GM12864 (cell line): ENCODE data around the gene RBCK1.
A peak's percentile ranks its signal among the peaks of the same experiment; 100 is the strongest.

Experiments used
- DNase-seq: peaks from one replicate; pipeline ENCODE4 v3.0.0-alpha.2; 2011; ENCODE audit warnings: low read depth
- H3K4me3 ChIP-seq: 2 replicates; pipeline ENCODE4 v1.5.1; 2011; ENCODE audit warnings: mild to moderate bottlenecking, low read depth, low read length, control low read depth
- TF ChIP-seq, protein P1 (sequence below): IDR thresholded peaks from 2 replicates; pipeline ENCODE4 v1.5.1; 2011; ENCODE audit warnings: low read depth, mild to moderate bottlenecking, moderate library complexity, low read length, control low read depth, inconsistent platforms; ENCODE audit errors: missing control alignments

The RBCK1 gene

DNA sequence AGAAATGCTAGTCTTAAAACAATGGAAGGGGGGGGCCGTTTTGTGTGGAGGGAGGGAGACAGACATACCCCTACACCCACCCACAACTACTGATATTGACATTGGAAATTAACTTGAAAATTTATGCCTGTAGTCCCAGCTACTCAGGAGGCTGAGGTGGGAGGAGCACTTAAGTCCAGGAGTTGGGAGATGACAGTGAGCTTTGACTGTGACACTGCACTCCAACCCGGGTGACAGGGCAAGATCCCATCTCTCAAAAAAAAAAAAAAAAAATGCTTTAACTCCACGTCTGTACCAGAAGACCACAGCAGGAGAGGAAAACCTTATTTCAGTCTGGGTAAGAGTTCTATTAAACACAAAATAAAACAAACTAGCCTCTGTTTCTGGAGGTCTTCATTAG, 52.1 kb downstream of the RBCK1 start:
- H3K4me3 ChIP-seq = no peak overlapping the region
- TF ChIP-seq, protein P1, sequence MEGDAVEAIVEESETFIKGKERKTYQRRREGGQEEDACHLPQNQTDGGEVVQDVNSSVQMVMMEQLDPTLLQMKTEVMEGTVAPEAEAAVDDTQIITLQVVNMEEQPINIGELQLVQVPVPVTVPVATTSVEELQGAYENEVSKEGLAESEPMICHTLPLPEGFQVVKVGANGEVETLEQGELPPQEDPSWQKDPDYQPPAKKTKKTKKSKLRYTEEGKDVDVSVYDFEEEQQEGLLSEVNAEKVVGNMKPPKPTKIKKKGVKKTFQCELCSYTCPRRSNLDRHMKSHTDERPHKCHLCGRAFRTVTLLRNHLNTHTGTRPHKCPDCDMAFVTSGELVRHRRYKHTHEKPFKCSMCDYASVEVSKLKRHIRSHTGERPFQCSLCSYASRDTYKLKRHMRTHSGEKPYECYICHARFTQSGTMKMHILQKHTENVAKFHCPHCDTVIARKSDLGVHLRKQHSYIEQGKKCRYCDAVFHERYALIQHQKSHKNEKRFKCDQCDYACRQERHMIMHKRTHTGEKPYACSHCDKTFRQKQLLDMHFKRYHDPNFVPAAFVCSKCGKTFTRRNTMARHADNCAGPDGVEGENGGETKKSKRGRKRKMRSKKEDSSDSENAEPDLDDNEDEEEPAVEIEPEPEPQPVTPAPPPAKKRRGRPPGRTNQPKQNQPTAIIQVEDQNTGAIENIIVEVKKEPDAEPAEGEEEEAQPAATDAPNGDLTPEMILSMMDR = no peak
- no peak for DNase-seq

DNA sequence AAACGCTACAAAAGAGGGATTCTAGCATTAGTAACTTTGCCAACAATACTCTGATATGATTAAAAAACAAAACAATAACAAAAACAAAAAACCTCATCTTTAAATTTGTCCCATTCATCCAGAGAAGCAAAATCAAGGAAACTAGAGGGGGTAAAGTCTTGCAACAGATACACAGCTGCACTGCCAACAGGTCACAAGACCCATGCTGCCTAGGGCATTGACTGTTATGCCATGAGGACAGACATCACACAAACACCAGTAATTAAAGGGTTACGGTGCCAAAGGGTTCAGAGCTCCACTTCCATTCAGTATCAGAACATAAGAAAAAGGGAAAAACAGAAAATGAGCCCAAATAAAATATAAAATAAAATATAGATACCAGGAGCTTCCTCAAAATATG, 52.6 kb downstream of the RBCK1 start:
- DNase-seq = no peak
- no peak overlapping the region; the same call in 1 of the 2 replicates for H3K4me3 ChIP-seq
- TF ChIP-seq, protein P1 = no peak

DNA sequence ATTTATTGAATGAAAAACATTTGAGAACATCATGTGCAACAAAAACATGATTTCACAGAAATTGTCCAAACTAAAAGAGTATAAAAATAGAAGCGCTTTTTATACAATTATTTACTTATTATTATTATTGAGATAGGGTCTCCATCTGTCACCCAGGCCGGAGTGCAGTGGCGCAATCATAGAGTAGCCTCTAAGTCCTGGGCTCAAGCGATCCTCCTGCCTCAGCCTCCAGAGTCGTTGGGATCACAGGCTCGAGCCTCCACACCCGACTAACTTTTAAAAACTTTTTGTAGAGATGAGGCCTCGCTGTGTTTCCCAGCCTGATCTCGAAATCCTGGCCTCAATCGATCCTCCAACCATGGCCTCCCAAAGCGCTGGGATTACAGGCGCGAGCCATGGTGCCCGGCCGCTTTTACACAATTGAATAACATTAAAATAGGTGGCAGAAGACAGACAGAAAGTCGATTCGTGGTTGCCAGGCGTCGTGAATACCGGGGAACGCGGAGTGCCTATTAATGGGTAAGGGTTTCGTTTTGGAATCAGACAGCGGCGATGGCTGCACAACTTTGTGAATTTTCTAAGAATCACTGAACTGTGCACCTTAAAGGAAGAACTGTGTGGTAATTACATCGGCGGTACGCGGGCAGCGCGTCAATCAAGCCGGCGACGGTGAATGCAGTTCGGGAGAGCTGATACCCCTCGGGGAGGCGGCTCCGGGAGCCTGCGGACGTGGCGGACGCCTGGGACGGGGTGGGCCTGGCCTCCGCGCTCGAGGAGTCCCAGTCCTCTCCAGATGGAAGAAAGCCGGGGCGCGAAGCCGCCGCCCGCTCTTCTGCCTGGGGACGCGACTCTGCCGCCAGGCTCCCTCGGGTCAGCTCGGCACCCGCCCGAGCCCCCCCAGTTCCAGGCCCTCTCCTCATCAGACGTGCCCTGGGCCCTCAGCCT, 53.4 kb downstream of the RBCK1 start:
- peak overlapping the region; percentile 80 for H3K4me3 ChIP-seq
- TF ChIP-seq, protein P1 = no peak
- DNase-seq = no peak

DNA sequence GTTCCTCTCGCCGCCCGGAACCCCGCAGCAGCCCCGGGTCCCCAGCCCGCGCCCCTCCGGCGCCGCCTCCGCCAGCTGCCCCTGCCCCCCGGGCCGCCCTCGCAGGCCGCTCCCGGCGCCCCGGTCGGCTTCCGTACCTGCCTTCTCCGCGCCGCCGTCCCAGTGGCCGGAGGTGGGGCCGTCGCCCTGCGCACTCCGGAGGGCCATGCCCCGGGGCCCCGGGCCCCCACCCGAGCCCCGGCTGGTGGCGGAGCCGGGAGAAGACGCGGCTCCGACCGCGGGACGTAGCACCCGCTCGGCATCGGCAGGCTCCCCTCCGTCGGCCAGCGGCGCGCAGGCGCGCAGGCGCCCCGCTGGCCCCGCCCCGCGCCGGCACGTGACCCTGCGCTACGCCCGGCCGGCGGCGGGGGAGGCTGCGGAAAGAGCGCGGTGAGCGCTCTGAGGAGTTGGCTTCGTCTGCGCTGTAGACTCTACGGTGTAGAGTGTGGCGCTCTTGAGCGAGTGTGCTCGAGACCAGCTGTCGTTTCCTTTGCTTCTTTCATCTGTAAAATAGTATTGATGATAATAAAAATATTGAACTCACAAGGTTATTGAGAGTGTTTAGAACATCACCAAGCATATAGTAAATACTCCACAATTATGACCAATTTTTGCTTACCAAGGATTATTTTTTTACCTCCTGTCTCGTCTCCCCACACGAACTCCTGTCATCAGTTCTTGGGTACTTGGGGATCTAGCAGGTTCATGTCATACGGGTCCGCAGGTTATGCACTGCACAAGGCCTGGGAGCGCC, 54.3 kb downstream of the RBCK1 start, which contains the start of gene TBC1D20:
TBC1D20 (minus strand) TSS at position 335 of the 793 bp plus-strand sequence; CDS start at position 207, 128 bp downstream.
- TF ChIP-seq, protein P1 = peak; percentile 32
- DNase-seq = peak; percentile 68
- peak within 1 kb of the TSS; percentile 80 for H3K4me3 ChIP-seq

DNA sequence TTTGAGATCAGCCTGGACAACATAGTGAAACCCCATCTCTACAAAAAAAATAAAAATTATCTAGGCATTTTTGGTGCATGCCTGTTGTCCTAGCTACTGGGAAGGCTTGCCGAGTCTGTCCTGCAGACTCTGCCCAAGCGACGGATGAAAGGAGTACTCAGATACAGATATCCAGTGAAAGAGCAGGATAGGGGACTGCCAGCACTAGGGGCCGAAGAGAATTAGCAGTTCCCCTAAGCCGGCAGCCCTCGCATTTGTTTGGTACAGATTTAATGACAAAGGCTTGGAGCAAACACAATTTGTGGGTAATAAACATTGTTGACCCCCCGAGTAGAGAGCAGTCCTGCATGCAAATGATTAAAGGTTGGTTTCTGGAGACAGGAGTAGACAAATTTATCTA, 59.7 kb downstream of the RBCK1 start:
- no peak for DNase-seq
- TF ChIP-seq, protein P1 = no peak
- H3K4me3 ChIP-seq = no peak overlapping the region

DNA sequence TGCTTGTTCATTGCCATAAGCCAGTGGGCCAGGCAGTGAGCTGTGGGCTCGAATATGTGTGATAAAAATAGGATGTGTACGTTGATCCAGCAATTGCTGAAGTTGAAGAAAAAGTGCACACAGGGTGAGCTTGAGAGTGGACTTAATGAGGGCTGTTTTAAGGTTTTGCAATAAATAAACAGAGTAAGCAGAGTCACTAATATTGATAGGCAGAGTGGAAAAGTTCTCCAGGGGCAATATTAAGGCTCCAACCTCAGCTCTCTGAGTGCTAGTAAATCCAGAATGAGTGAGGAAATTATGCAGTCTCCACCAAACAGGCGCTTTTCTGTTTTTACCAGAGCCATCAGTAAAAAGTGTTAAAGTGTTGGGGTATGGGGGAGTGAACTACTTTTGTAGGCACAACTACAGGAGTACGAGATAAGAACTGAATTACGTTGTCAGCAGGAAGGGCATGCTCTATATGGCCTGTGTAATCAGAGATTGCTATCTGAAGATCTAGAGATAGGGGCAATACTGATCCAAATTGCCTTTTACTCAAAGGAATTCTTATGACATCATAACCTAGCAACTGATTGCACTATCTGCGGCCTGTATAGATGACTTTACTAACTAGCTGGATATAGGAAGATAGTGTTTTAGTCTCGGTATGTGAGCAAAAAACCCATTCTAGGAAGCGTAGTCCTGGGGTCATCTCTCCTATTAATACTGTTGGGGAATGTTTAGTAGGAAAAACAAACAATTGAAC, 61.8 kb downstream of the RBCK1 start:
- DNase-seq = no peak
- TF ChIP-seq, protein P1 = no peak
- no peak overlapping the region for H3K4me3 ChIP-seq
